ENCODE measurements around the gene TIMM23B. TPM values are rescaled to one million over a fixed set of nuclear protein-coding genes. Genes with fewer than 3 reads are reported as not detected.
"Not testable (repeated sequence)": the region's sequence is repeated elsewhere in the genome, so short reads cannot be mapped to it uniquely, and the experiment has no call there.

The TIMM23B gene, protein sequence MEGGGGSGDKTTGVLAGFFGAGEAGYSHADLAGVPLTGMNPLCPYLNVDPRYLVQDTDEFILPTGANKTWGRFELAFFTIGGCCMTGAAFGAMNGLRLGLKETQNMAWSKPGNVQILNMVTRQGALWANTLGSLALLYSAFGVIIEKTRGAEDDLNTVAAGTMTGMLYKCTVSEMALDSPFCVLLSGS
- 10 to 100 TPM; 16.2 to 53.6 (median 17.9) TPM for total RNA-seq

DNA sequence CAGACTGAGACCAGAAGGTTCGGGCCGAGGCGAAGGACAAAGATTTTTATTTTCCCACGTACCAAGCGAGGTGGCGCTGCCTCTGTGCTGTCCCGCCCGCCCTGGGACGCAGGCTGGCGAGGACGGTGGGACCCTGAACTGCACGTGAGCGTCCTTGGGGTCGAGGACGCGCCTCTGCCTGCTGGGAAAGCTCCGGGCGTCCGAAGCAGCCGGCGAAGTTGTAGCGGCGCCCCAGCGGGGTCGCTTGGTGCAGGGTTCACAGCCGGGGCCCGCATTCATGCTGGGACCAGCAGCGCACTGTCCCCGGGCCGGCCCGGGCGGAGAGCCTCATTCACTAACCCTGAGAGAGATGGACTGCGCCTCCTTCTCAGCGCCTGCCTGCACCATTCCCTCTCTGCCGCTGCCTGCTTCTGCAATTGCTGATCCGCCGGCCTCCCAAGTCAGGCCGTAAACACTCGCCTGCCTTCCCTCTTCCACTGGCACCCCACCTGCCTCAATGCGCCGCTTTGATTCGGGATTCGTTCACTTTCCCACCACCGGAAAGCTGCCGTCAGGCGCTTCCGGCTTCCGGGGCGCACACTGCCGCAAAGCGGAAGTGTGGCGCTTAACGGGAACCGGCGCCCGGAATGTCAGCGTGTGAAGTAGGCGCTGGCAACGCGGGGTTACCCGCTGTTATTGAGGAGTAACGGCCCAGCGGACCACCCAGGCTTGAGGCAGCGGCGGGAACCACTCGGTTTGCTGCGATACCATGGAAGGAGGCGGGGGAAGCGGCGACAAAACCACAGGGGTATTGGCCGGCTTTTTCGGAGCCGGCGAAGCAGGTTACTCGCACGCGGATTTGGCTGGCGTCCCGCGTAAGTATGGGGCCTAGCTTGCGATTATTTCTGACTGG lies at the start of gene TIMM23B, which contains the start of gene PARG:
Gene TIMM23B (plus strand): TSS at position 607 of the 892 bp plus-strand sequence. CDS start 142 bp downstream, at position 749.
Gene PARG (minus strand): TSS at position 581 of the 892 bp plus-strand sequence. CDS start 302 bp downstream, at position 279.
- ATAC-seq (ENCODE audit: low FRiP score): peak; percentile 96
- DNase-seq (ENCODE audit: low spot score): peak; percentile 37

DNA sequence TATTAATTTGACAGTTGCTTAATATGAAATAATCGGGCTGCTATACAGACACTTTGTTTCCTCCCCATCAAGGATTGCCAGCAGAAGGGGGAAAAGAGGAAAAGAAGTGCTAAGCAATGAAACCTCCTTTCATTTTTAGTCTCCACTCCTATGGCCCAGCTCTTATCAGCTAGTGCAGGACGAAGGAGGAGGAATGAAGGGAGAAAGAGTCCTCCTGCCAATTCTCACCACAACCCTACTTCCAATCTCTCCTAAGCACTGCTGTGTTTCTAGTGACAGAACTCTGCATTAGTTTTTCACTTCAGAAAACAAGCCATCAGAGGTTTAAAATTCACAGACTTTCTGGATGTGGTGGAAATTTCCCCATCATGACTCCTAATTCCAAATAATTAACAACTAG lies 41.9 kb upstream of the TIMM23B start:
- ATAC-seq (ENCODE audit: low FRiP score); DNase-seq (ENCODE audit: low spot score): not testable (repeated sequence)

DNA sequence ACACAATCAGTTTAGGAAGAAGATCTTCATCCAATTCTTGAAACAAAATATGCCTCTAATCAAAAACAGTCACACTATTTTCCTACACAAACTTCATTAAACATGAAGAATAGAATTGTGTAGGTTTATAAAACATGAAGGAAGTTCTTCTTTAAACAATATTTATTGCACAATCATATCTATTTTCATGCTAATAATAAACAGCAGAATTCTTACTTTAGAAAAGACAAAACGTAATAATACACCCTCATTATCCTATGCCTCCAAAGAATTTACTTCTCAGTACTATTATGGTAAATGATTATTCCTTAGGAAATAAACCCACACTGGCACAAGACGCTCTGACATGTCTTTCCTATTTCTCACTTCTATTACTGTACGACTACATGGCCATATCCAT lies 41.4 kb upstream of the TIMM23B start:
- DNase-seq (ENCODE audit: low spot score); ATAC-seq (ENCODE audit: low FRiP score): not testable (repeated sequence)

DNA sequence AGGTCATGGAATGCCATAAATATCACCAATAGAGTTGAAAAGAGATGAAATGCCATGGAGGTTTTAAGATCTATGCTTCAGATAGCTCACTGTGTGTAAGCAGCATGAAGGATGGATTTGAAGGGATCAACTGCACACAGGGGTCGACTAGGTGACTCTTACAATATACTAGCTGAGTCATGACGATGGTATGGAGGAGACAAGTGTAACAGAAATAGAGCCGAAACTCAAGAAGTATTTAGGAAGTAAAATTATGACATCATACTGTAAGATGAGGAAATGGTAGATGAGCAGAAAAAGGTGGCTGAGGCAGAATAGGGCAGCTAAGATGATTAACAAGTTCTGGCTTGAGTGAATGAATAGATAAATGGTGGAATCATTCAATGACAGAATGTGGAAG lies 38.0 kb upstream of the TIMM23B start:
- ATAC-seq (ENCODE audit: low FRiP score); DNase-seq (ENCODE audit: low spot score): not testable (repeated sequence)

DNA sequence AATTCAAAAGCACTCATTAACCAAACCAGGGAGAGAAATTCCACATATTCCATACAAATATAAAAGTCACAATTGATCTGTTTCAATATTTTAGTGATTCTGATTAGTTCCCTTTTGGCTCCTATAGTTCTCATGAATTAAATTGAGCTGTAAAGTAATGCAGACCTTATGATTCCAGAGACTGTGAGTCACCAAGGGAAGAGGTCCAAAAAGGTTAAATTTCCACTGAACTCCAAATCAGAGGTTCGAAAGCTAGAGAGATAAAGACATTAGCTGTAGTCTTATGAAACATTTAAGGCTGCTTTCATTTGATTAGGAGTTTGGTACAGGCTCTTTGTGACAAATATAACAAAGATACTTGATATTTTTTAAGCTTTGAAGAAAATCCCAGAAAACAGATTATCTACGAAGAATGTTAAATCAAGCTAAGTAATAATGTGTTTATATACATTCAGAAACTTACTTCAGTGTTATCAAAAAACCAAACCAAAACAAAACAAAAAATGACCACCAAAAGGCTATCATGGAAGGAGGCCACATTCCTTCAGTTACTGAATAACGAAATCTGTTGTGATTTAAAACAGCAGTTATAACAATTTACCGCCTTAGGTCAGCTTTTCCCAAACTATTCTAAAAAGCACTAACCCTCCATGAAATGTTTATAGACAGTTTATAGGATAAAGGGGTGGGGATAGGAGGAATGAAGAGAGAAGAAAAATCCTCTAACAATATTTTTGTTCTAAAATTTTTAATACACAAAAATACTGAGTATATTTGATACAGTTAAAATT lies 33.4 kb upstream of the TIMM23B start:
- ATAC-seq (ENCODE audit: low FRiP score); DNase-seq (ENCODE audit: low spot score): not testable (repeated sequence)

DNA sequence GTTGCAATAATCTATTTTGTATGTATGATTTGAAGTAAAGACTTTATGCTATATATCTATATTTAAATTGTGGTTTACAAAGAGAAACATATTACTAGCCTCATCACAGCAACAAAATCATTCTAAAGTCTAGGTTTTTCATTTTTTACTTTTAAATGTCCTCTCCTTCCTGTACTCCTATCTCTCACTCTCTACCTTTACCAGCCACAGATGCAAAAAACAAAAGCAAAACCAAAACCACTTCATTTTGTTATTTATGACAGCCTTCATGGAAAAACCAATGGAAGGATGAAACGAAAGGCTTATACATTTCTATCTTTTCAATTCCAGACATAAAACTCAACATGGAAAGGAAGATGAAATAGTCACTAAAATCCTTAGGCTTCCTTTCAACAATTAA lies 31.6 kb upstream of the TIMM23B start:
- ATAC-seq (ENCODE audit: low FRiP score); DNase-seq (ENCODE audit: low spot score): not testable (repeated sequence)

DNA sequence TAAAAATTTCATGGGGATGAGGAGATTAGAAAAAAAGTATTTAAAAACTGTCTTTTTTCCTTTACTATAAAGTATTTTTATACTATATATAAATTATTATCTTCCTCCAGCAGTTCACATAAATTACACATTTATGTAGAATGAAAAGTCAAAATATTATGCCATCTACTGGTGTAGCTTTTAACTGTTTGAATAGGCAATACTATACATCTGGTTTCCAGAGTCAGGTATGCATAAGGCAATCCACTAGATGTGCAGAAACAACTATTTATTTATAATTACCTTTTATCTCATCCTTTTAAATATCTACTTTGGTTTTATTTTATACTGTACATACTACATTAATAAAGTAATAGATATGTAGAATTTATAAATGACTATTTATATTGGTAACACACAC lies 25.4 kb upstream of the TIMM23B start:
- DNase-seq (ENCODE audit: low spot score); ATAC-seq (ENCODE audit: low FRiP score): not testable (repeated sequence)

DNA sequence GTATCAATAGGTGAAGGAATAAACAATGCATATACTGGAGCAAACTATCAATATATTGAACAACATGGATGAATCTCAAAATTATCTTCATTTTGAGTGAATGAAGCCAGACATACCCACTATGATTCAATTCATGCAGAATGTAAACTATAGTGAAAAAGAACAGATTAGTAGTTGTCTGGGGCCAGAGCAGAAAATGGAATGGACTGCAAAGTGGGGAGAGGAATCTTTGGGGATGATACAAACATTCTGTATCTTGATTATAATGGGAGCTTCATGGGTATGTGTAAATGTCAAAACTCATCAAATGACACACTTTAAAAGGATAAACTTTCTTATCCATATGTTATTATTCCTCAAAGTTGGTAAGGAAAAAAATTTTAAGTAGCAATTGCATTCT lies 23.9 kb upstream of the TIMM23B start:
- not testable (repeated sequence) for ATAC-seq (ENCODE audit: low FRiP score); DNase-seq (ENCODE audit: low spot score)

DNA sequence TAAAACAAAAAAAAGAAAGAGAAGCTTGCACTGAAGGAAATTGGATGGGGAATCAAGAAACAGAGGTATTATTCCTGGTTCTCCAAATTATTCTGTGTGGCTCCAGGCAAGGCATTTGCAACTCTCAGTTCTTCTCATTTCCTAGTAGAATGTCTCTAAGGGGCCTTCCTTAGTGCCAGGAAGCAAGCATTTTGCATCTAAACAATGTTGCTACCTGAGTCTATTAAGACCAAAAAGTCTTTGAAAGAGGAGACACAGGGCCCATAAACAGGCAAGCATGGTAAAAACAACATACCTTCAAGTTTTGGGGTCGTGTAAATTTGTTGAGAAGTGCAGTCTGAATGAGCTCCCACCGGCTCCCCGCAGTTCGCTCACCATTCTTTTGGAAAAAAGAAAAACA lies 19.8 kb upstream of the TIMM23B start:
- not testable (repeated sequence) for ATAC-seq (ENCODE audit: low FRiP score)

DNA sequence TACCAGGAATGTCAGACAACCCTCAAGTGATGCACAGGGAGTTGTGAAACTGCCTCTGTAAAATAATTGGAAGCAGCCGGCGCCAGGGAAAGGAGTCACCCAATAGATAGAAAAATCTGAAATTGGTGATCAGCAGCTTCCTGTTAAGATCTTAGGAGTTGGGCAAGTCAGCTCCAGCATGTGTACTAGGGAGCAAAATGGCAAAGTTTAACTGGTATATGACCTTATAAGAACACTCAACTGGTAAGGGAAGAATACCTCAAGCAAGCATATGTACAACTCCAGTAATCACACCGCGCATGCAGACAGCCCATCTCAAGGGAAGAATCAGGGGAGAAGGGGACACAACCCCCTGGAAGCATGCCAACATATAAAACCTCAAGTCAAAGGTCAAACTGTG lies 18.3 kb upstream of the TIMM23B start:
- ATAC-seq (ENCODE audit: low FRiP score); DNase-seq (ENCODE audit: low spot score): not testable (repeated sequence)

More for the DNA sequence above, 19.8 kb upstream of the TIMM23B start:
- not testable (repeated sequence) for DNase-seq (ENCODE audit: low spot score)

DNA sequence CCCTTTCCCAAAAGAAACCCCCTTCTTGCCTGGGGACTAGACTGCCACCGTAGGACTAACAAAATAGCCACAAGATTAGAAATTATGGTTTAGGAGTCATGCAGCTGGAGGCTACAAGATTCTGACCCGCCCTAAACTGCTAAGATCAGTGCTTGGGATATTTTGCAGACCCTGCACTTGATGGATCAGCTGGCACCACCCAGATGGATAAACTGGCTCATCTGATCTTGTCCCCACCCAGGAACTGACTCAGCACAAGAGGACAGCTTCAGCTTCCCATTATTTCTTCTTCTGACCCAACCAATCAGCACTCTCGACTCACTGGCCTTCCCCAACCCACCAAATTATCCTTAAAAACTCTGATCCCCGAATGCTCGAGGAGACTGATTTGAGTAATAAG lies 10.6 kb upstream of the TIMM23B start:
- ATAC-seq (ENCODE audit: low FRiP score); DNase-seq (ENCODE audit: low spot score): not testable (repeated sequence)

DNA sequence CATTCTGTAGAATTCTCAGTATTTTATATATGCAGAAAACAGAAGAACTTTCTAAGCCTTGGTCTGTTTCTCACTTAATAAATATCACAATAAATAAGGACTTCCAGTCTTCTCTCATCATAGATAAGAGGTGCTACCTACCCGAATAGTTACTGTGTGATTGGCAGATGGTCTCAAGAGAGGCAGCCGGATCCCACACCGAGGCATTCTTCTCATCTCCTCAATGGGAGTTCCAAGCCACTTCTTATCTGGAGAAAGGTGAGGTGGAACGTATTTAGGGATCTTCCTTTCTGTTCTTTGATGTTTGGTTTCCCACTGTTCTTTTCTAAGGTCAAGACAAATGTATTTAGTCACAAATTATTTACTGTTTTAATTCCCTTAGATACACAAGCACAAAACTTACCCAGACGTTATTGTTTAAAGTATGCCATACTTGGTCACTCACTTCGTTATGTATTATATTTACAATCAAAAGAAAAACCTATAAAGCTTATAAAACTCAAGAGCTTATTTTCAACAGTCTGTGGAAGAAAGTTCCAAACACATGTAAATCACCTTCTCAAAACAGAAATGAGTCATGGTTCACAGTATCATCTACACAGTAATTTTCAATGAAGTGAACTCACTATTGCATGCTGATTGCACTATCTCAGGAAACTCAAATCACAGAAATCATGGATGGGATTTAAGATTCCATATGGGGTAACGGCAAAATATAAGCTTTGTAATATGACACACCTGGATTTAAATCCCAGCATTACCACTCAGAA lies 9.7 kb upstream of the TIMM23B start:
- DNase-seq (ENCODE audit: low spot score); ATAC-seq (ENCODE audit: low FRiP score): not testable (repeated sequence)

DNA sequence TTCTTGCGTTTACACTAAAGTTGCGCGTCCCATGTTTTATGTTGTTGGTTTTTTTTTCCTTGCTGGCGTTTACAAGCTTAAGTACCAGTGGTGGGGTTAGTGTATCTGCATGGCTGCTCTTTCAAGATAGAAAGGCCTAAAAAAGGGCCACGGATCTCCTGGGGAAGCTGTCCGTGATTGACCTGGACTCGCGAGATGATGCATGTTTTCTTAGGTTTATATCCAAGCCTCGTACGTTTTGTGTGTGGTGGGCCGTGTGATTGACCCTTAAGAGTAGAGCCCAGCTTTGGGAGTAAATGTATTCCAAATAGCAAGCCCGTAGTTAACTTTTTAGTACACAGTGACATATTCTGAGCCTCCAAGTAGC lies 469 bp downstream of the TIMM23B start:
- DNase-seq (ENCODE audit: low spot score); ATAC-seq (ENCODE audit: low FRiP score): not testable (repeated sequence)

DNA sequence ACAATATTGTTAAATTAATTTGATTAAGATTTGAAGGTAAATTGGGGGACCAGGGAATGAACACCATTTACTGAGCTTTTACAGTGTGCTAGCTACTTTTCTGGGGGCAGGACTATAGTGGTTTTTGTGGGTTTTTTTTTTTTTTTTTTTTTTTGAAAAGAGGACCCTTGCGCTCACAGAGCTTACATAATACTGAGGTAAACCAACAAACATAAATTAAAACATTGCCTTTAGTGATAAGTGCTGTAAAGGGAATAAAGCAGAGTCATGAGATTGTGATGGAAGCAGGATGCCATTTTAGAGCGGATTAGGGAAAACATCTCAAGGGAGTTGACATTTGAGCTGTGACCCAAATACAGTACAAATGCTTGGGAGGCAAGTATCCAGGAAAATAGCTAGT lies 1.8 kb downstream of the TIMM23B start:
- DNase-seq (ENCODE audit: low spot score); ATAC-seq (ENCODE audit: low FRiP score): not testable (repeated sequence)

DNA sequence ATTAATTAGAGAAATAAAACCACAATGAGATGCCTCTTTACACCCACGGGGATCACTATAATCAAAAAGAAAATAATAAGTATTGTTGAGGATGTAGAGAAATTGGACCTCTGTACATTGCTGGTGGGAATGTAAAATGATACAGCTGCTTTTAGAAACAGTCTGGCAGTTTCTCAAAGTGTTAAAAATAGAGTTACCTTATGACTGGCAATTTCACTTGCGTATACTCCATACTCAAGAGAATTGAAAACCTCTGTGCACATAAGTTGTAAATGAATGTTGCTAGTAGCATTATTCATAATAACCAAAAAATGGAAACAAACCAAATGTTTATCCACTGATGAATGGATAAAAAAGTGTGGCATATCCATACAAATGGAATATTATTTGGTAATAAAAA lies 6.3 kb downstream of the TIMM23B start:
- DNase-seq (ENCODE audit: low spot score); ATAC-seq (ENCODE audit: low FRiP score): not testable (repeated sequence)

DNA sequence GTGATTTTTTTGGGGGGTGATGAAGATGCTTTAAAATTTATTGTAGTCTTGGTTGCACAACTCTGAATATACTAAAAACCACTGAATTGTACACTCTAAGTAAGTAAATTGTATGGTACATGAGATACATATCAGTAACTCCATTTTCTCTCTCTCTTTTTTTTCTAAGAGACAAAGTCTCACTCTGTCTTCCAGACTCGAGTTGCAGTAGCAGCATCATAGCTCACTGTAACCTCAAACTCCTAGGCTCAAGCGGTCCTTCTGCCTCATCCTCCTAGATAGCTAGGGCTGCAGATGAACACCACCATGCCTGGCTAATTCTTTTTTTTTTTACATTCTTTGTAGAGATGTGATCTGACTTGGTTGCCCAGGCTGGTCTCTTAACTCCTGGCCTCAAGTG lies 6.9 kb downstream of the TIMM23B start:
- not testable (repeated sequence) for ATAC-seq (ENCODE audit: low FRiP score); DNase-seq (ENCODE audit: low spot score)

DNA sequence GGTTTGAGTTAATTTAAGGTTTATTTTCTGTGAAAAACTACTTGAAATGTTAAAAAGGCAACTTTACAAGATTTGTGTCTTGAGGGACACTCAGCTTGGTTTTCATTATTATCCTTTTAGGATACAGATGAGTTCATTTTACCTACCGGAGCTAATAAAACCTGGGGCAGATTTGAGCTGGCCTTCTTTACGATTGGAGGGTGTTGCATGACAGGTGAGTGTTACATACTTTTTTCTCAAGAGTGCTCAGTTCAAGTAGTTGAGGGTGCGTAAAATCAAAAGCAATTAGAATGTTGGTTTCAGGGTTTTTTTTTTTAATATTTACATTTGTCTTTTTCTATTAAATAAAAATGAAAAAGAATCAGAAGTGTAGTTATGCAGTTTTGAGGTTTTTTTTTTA lies 10.2 kb downstream of the TIMM23B start:
- not testable (repeated sequence) for DNase-seq (ENCODE audit: low spot score); ATAC-seq (ENCODE audit: low FRiP score)

DNA sequence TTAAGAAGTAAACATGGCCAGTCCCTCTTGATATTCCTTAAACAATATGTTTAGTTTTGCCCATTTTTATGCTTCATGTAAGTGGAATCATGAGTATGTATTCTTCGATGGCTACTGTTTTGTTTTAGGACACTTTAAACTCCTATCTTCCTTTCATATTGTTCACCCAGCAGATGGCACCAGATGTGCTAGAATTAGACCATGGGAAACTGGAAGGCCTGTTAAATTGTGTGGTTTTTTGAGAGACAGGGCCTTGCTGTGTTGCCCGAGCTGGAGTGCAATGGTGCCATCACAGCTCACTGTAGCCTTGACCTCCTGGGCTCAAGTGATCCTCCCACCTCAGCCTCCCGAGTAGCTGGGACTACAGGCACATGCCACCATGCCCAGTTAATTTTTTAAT lies 11.3 kb downstream of the TIMM23B start:
- DNase-seq (ENCODE audit: low spot score); ATAC-seq (ENCODE audit: low FRiP score): not testable (repeated sequence)
